ENCODE data around the gene RRAGC. TPM values are rescaled to one million over a fixed set of nuclear protein-coding genes. Genes with fewer than 3 reads are reported as not detected.

The RRAGC gene
- total RNA-seq, 1 donor = 44.4 TPM

- TF ChIP-seq, protein P1, sequence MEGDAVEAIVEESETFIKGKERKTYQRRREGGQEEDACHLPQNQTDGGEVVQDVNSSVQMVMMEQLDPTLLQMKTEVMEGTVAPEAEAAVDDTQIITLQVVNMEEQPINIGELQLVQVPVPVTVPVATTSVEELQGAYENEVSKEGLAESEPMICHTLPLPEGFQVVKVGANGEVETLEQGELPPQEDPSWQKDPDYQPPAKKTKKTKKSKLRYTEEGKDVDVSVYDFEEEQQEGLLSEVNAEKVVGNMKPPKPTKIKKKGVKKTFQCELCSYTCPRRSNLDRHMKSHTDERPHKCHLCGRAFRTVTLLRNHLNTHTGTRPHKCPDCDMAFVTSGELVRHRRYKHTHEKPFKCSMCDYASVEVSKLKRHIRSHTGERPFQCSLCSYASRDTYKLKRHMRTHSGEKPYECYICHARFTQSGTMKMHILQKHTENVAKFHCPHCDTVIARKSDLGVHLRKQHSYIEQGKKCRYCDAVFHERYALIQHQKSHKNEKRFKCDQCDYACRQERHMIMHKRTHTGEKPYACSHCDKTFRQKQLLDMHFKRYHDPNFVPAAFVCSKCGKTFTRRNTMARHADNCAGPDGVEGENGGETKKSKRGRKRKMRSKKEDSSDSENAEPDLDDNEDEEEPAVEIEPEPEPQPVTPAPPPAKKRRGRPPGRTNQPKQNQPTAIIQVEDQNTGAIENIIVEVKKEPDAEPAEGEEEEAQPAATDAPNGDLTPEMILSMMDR (IDR thresholded peaks at IDR 0.05; ENCODE audit: insufficient read depth, low read length) = no peak
- DNase-seq (ENCODE audit: low read depth) = no peak
- no peak overlapping the region for H3K4me3 ChIP-seq (ENCODE audit: low read depth, low read length)
Measured at GRCh38 chr1:38806090-38806489, 53.5 kb downstream of the RRAGC start.

DNA sequence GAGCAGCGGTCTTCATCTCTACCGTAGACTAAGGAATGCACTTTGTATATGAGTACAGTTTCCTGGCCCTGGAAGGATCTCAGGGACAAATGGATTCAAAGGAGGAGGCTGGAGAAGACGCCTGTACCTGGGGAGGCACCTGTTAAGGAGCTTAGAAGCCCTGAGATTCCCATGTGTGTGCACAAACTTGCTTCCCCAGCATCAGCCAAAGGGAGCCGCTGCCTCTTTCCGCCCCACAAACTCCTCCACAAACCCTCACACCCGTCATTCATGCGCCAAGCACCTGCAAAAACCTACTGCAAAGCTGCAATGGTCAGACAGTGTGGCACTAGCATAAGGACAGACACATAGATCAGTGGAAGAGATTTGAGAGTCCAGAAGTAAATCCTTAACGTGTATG lies 54.5 kb downstream of the RRAGC start:
- no peak overlapping the region for H3K4me3 ChIP-seq (ENCODE audit: low read depth, low read length)
- DNase-seq (ENCODE audit: low read depth) = no peak
- TF ChIP-seq, protein P1 (IDR thresholded peaks at IDR 0.05; ENCODE audit: insufficient read depth, low read length) = no peak

DNA sequence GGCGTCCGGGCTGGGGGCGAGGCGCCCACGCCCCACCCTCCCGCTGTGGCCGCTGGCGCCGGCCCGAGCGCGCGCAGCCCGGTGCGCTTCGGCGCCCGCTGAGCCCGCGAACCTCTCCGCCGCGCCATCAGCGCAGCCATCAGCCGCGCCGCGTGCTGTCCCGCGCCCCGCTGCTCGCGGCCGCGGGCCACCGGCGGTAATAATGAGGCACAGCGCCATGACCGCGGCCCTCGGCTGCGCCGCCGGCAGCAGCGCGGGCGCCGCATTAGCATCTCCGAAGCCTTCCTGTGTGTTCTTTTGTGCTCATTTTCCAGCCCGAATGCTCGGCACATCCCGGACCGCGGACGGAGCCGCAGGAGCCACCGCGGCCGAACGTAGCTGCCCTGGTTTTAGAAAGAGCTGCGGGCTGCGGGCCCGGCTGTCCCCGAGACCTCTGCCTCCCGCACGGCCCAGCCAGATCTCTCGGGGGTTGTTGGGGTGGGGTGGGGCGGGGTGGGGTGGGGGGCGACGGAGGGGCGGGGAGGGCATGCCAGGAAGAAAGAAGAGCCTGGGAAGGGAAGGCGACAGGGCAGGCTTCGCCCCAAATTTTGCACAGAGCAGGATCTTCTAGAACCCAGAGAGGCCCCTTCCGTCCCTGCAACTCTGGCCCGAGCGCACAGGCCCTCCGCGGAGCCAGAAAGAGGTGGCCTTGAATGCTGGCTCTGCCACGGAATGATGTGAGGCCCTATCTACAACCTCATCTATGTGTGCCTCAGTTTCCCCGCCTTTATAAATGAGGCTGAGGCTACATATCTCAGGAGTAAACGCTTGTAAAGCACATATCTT lies 55.3 kb downstream of the RRAGC start:
- H3K4me3 ChIP-seq (ENCODE audit: low read depth, low read length) = peak overlapping the region; percentile 28
- no peak for DNase-seq (ENCODE audit: low read depth)
- TF ChIP-seq, protein P1 (IDR thresholded peaks at IDR 0.05; ENCODE audit: insufficient read depth, low read length) = no peak

GRCh38 chr1:38803647-38804046 lies 55.9 kb downstream of the RRAGC start:
- H3K4me3 ChIP-seq (ENCODE audit: low read depth, low read length) = peak overlapping the region; percentile 28
- peak; percentile 38 for DNase-seq (ENCODE audit: low read depth)
- TF ChIP-seq, protein P1 (IDR thresholded peaks at IDR 0.05; ENCODE audit: insufficient read depth, low read length) = no peak

DNA sequence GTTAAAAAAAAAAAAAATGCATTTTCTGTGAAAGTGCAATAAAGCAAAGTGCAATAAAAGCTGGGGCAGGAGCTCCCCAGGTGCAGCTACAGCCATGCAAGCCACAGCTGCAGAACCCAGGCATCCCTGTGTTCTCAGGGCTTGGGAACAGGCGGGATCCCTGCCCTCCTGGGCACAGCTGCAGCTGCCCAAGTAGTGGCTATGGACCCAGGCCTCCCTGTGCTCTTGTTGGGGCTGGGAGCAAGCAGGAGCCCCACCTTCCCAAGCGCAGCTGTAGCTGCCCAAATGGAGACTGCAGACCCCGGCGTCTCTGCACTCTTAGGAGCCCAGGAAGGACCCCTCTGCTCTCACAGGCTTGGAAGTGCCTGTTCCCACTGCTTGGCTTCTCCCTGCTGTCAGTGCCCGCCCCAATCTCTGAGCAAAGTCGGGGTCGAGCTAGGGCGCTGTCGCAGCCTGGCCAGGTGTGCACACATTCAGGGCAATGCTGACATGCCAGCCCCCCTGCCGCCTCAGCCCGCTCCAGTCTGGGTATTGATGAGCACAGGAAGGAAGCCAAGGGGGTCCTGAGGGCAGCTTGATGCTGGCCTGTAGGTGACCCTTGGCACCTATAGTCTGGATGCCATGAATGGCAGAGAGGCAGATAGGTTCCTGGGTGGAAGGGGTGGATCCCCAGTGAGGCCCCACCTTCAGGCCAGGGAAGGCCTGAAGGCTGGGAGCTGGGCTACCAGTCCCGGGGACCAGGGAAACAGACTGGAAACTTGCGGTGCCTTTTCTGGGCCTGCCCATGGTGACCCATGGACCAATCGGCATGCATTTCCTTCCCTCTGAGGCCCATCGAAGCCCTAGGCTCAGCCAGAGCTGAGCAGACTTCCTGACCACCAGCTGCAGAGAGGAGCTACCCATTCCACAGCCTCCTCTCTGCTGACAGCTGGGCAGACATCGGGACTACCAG lies 58.6 kb downstream of the RRAGC start:
- no peak for DNase-seq (ENCODE audit: low read depth)
- no peak overlapping the region for H3K4me3 ChIP-seq (ENCODE audit: low read depth, low read length)
- TF ChIP-seq, protein P1 (IDR thresholded peaks at IDR 0.05; ENCODE audit: insufficient read depth, low read length) = no peak

GRCh38 chr1:38793299-38793698 lies 66.3 kb downstream of the RRAGC start:
- TF ChIP-seq, protein P1 (IDR thresholded peaks at IDR 0.05; ENCODE audit: insufficient read depth, low read length) = no peak
- DNase-seq (ENCODE audit: low read depth) = no peak
- H3K4me3 ChIP-seq (ENCODE audit: low read depth, low read length) = no peak overlapping the region

Measured in fibroblast of the aortic adventitia (primary cell).